NCI-H345 (cell line): ENCODE data around the gene PROKR1.

ENCODE experiments used
- DNase-seq: peaks from one replicate; lab custom pipeline; 2025; lab: John Stamatoyannopoulos, UW

The PROKR1 gene

DNA sequence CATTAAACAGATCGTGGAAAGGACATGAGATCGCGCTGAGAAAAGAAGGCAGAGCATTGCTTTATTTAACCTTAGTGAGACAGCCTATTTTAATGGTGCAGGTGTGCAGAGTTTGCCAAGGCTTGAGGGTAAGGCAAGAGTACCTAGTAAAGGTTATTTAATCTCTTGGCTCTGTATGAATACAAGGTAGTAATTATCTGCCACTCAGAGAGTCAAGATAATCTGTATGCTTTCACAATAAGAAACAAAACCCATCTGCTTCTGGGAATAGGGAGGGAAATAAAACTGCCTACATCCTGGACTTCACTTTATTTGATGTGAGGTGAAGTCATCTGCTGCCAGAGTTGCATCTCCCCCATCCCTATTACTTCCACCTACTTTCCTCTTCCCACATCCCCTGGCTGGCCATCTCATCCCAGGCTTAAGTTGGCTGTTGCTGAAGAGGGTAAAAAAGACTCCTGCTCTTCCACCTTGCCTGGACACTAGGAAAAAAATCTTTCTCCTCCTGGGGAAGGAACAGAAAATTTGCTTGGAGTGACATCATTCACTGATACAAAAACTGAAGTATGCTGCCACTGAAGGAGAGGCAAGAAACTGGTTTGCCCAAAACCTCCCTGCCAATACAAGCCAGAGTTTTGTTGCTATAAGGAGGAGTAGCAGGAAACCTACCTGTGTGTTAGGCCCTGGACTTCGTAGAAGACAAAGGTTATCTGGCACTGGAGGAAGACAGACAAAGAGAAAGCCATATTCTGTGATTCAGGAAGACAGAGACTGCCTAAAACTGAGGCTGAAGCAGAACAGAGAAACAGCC lies 55.4 kb downstream of the PROKR1 start:
- DNase-seq: peak; percentile 84

- no peak for DNase-seq
Measured at GRCh38 chr2:68700560-68700959, 57.2 kb downstream of the PROKR1 start.

DNA sequence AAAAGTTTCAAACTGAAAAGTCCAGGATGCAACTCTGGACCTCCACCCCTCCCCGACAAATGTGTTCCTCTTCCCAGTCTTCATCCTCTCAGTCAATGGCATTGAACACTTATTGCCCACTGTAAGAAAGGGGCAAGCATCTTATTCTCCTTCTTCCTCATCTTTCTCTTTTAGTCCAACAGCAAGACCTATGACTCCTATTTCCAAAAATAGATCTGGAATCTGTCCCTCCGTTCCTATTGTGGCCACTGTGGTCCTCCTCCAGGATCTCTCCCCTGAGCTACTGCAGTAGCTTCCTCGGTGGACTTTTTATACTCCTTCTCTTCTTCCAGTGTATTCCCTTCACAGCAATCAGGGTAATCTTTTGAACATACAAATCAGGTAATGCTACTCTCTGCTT lies 63.3 kb downstream of the PROKR1 start:
- DNase-seq: no peak
